Left hindlimb (tissue), 1 donor: ENCODE data around the gene KRT76.
A peak's percentile ranks its signal among the peaks of the same experiment; 100 is the strongest.
"Not testable (repeated sequence)": the region's sequence is repeated elsewhere in the genome, so short reads cannot be mapped to it uniquely, and the experiment has no call there.

Experiments
- DNase-seq: peaks from one replicate; pipeline ENCODE4 v3.0.0-alpha.2; 2018

Gene KRT76

GRCh38 chr12:52757449-52758176, 19.5 kb downstream of the KRT76 start:
- DNase-seq, result no peak

GRCh38 chr12:52756281-52756960, 20.7 kb downstream of the KRT76 start:
- no peak for DNase-seq

GRCh38 chr12:52755533-52755932, 21.6 kb downstream of the KRT76 start:
- DNase-seq, result no peak

GRCh38 chr12:52754135-52754534, 23.0 kb downstream of the KRT76 start:
- no peak for DNase-seq

- no peak for DNase-seq
Observed at GRCh38 chr12:52753283-52753682, 23.9 kb downstream of the KRT76 start.

- DNase-seq, result no peak
Observed at GRCh38 chr12:52752516-52752915, 24.6 kb downstream of the KRT76 start.

GRCh38 chr12:52751795-52752194, 25.4 kb downstream of the KRT76 start:
- DNase-seq, result no peak

- DNase-seq, result not testable (repeated sequence)
Observed at GRCh38 chr12:52750532-52750931, 26.6 kb downstream of the KRT76 start.

- DNase-seq, result no peak
Observed at GRCh38 chr12:52749827-52750226, 27.3 kb downstream of the KRT76 start.

GRCh38 chr12:52748578-52748977, 28.6 kb downstream of the KRT76 start:
- DNase-seq, result no peak

- DNase-seq, result no peak
Observed at GRCh38 chr12:52745554-52745953, 31.6 kb downstream of the KRT76 start.

GRCh38 chr12:52744493-52745156, 32.5 kb downstream of the KRT76 start:
- DNase-seq, result no peak

- DNase-seq, result no peak
Observed at GRCh38 chr12:52742822-52743457, 34.2 kb downstream of the KRT76 start.

- no peak for DNase-seq
Observed at GRCh38 chr12:52742196-52742580, 35.0 kb downstream of the KRT76 start.

- DNase-seq, result peak; percentile 51
Observed at GRCh38 chr12:52741375-52742195, 35.6 kb downstream of the KRT76 start.

GRCh38 chr12:52740584-52740983, 36.6 kb downstream of the KRT76 start:
- no peak for DNase-seq

- DNase-seq, result no peak
Observed at GRCh38 chr12:52739963-52740362, 37.2 kb downstream of the KRT76 start.

- DNase-seq, result no peak
Observed at GRCh38 chr12:52735816-52736632, 41.1 kb downstream of the KRT76 start.

- no peak for DNase-seq
Observed at GRCh38 chr12:52735106-52735505, 42.0 kb downstream of the KRT76 start.

- no peak for DNase-seq
Observed at GRCh38 chr12:52730793-52731192, 46.4 kb downstream of the KRT76 start.

GRCh38 chr12:52730383-52730782, 46.8 kb downstream of the KRT76 start:
- no peak for DNase-seq

GRCh38 chr12:52729147-52729546, 48.0 kb downstream of the KRT76 start:
- no peak for DNase-seq
